Keratinocyte (primary cell): ENCODE results near the gene HMCES.

Experiments
- EZH2 ChIP-seq: IDR thresholded peaks from one replicate; pipeline ENCODE4 v1.6.1; 2012; ENCODE audit warnings: inconsistent platforms, mild to moderate bottlenecking, low read length, moderate library complexity
- TF ChIP-seq, protein P1 (sequence below), 3 experiments: IDR thresholded peaks in 1 of 3; conservative IDR thresholded peaks in 1 of 3; optimal IDR thresholded peaks in 1 of 3; 2 replicates in 2 of 3; 3 replicates in 1 of 3; pipeline versions ENCODE3 to v1.5.1; 2011; ENCODE audit warnings: low read length in 3 of 3, mild to moderate bottlenecking in 3 of 3, moderate library complexity in 2 of 3, control low read depth in 1 of 3, inconsistent platforms in 1 of 3; ENCODE audit not compliant: insufficient read depth in 2 of 3; ENCODE audit errors: extremely low read depth in 1 of 3

DNA sequence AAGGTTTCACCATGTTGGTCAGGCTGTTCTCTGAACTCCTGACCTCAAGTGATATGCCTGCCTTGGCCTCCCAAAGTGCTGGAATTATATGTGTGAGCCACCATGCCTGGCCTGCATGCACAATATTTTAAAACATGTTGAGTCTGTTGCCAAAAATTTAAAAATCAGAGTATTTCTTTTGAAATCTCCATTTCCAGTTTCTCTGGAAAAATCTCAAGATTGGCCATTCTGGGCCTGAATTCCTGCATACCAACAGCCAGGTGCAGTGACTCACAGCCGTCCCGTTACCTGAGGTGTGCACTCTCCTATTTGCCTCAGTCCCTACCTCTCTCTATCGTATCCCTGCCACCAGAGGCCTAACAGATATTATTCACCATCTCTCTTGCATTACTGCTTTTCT is 44.2 kb upstream of the HMCES start:
- TF ChIP-seq EZH2 = no peak
- TF ChIP-seq, protein P1, sequence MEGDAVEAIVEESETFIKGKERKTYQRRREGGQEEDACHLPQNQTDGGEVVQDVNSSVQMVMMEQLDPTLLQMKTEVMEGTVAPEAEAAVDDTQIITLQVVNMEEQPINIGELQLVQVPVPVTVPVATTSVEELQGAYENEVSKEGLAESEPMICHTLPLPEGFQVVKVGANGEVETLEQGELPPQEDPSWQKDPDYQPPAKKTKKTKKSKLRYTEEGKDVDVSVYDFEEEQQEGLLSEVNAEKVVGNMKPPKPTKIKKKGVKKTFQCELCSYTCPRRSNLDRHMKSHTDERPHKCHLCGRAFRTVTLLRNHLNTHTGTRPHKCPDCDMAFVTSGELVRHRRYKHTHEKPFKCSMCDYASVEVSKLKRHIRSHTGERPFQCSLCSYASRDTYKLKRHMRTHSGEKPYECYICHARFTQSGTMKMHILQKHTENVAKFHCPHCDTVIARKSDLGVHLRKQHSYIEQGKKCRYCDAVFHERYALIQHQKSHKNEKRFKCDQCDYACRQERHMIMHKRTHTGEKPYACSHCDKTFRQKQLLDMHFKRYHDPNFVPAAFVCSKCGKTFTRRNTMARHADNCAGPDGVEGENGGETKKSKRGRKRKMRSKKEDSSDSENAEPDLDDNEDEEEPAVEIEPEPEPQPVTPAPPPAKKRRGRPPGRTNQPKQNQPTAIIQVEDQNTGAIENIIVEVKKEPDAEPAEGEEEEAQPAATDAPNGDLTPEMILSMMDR (optimal IDR thresholded peaks at IDR 0.05 in 1 of 3, IDR thresholded peaks at IDR 0.05 in 1 of 3, conservative IDR thresholded peaks at IDR 0.05 in 1 of 3; ENCODE audit: extremely low read depth in 1 of 3, insufficient read depth in 2 of 3, low read length in 3 of 3) = no peak
